ENCODE results near the gene FLNB.

DNA sequence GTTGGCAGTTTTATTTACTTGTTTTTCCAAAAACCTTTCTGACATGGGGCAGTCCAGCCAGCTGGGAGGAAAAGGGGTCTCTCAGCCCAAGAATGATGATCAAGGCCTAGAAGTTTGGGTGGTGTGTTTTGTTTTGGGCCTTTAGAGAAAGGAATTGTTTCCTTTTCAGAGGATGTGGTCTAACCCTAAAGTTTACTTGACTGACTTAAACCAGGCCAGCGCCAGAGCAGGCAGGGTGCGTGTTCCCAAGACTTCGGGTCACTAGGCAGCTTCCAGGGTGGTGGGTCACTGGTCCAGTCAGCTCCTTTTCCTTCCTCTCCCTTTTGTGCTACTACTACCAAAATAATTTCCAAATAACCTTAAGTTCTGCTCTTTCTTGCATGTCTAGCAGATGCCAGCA is 4.9 kb downstream of the FLNB start:
- TF ChIP-seq, protein P1, sequence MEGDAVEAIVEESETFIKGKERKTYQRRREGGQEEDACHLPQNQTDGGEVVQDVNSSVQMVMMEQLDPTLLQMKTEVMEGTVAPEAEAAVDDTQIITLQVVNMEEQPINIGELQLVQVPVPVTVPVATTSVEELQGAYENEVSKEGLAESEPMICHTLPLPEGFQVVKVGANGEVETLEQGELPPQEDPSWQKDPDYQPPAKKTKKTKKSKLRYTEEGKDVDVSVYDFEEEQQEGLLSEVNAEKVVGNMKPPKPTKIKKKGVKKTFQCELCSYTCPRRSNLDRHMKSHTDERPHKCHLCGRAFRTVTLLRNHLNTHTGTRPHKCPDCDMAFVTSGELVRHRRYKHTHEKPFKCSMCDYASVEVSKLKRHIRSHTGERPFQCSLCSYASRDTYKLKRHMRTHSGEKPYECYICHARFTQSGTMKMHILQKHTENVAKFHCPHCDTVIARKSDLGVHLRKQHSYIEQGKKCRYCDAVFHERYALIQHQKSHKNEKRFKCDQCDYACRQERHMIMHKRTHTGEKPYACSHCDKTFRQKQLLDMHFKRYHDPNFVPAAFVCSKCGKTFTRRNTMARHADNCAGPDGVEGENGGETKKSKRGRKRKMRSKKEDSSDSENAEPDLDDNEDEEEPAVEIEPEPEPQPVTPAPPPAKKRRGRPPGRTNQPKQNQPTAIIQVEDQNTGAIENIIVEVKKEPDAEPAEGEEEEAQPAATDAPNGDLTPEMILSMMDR (conservative IDR thresholded peaks at IDR 0.05 in 1 of 2, IDR thresholded peaks at IDR 0.05 in 1 of 2; ENCODE audit: extremely low read depth in 1 of 2, insufficient read depth in 1 of 2, low read depth in 1 of 2, low read length in 2 of 2) = no peak
- no peak for TF ChIP-seq EZH2 (IDR thresholded peaks at IDR 0.05; ENCODE audit: borderline replicate concordance, low read length)

Measured in mammary epithelial cell (primary cell).